ENCODE results near the gene AMPD1.

Gene AMPD1

DNA sequence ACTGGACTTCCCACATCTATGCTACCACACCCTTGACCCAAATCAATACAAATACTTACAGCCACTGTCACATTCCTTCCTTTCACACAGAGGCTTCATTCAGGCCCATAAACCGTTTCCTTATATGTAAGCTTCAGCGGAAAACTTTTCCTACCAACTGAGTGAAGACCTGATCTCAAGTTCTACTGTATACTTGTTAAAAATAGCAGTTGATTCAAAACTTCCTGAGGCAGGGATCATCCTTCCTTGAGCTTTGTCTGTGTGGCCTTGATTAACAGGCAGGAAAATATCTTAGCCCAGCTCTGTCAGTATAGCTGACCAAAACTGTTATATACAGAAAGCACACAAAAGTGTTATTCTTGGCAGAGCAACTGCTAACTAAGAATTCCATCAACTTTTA, 68.2 kb downstream of the AMPD1 start:
- no peak for DNase-seq

GRCh38 chr1:114623364-114623763, 72.0 kb downstream of the AMPD1 start:
- no peak for DNase-seq
